ENCODE results near the gene ENTPD8. TPM values are rescaled to one million over a fixed set of nuclear protein-coding genes. Genes with fewer than 3 reads are reported as not detected.

Gene ENTPD8
- 0.42 and 0.51 TPM in 2 replicates for total RNA-seq
- polyA plus RNA-seq: 0.44 and 0.45 TPM in 2 replicates
- 0.14 and 0.21 TPM in 2 replicates for polyA plus RNA-seq (2011; cell fraction: cytosol; rRNA removed)
- 2.5 and 3.6 TPM in 2 replicates for polyA plus RNA-seq (2011; cell fraction: nucleus; rRNA removed)
- polyA plus RNA-seq (2012): 0.12 and 0.14 TPM in 2 replicates
- polyA minus RNA-seq: not detected in 2 replicates
- not detected for polyA minus RNA-seq (2011; cell fraction: cytosol; rRNA and poly(A)+ RNA removed)
- 0.24 TPM in 1 of 2 replicates, not detected in the other for polyA minus RNA-seq (2011; cell fraction: nucleus; rRNA and poly(A)+ RNA removed)
- Bru-seq, nascent RNA: not detected
- percentile 14 among the genes with signal in this experiment for BruChase-seq, experiment 1, labeled RNA remaining after a 6-hour chase
- not detected for BruChase-seq, experiment 2, labeled RNA remaining after a 2-hour chase
- long read RNA-seq: 0 reads

GRCh38 chr9:137441289-137441934, at the start of gene ENTPD8:
ENTPD8 (minus strand) TSS chr9:137441357; CDS start chr9:137438285, 3,072 bp downstream.
- DNase-seq (ENCODE audit: low read depth, low spot score) (no peak), FAIRE-seq (no peak)
- POLR2A ChIA-PET: no interaction called here
- Histone ChIP-seq H3K4me1 (ENCODE audit: control insufficient read depth, extremely low read depth, insufficient read depth, low read length) (no peaks in the 10 kb centered on the region), H3K27me3 (ENCODE audit: control insufficient read depth in 2 of 2, insufficient read depth in 2 of 2, low read length in 2 of 2) (no peaks in the 10 kb centered on the region), H3K4me2 (ENCODE audit: insufficient read depth, low read length) (peak within 1 kb of the TSS; percentile 38), H3K9me3 (replicated peaks; ENCODE audit: control insufficient read depth, insufficient read depth, low read length) (no peaks in the 10 kb centered on the region), H3K27ac (ENCODE audit: insufficient read depth, low read depth, low read length) (no peak within 1 kb of the TSS), H4K20me1 (replicated peaks; ENCODE audit: control insufficient read depth, extremely low read depth, insufficient read depth, low read length) (no peaks in the 10 kb centered on the region), H3K4me3 (replicated peaks in 1 of 3; ENCODE audit: insufficient read depth in 1 of 3, low read depth in 1 of 3, low read length in 3 of 3) (peak within 1 kb of the TSS in 1 of 3 experiments; percentile 37), H3K79me2 (ENCODE audit: control insufficient read depth, insufficient read depth, low read length) (no peaks in the 10 kb centered on the region), H3K9ac (replicated peaks; ENCODE audit: extremely low read depth, insufficient read depth, low read length) (no peak within 1 kb of the TSS), H3K36me3 (ENCODE audit: control insufficient read depth in 2 of 2, extremely low read depth in 1 of 2, insufficient read depth in 2 of 2, low read length in 2 of 2) (no peaks in the 10 kb centered on the region), H2AFZ (ENCODE audit: low read depth, low read length) (peak within 1 kb of the TSS; percentile 45), H3K9me1 (replicated peaks; ENCODE audit: control insufficient read depth, extremely low read depth, insufficient read depth, low read length) (no peaks in the 10 kb centered on the region)
- no TSS peak for BruUV-seq (replicated peaks)
- dilution Hi-C loops (cut with MboI; ENCODE audit: extremely low pct_ligation_motif_present, low sequenced_read_pairs): no loop called here
- intact Hi-C loops (cut with micrococcal nuclease): no loop called here
- TF ChIP-seq JUN (IDR thresholded peaks at IDR 0.05; ENCODE audit: borderline replicate concordance, insufficient read depth, insufficient read length, low read depth) (no peak), FOS (IDR thresholded peaks at IDR 0.05; ENCODE audit: borderline replicate concordance, insufficient read depth, low read length) (no peak), POLR2A (IDR thresholded peaks at IDR 0.05; ENCODE audit: low read depth, low read length) (no peak), EZH2 (IDR thresholded peaks at IDR 0.05; ENCODE audit: borderline replicate concordance, low read depth, low read length, severe bottlenecking) (no peak), CTCF (IDR thresholded peaks at IDR 0.05; ENCODE audit: extremely low read depth in 1 of 2, insufficient read depth in 1 of 2, low read depth in 1 of 2, low read length in 2 of 2) (no peak), POLR2AphosphoS5 (IDR thresholded peaks at IDR 0.05; ENCODE audit: insufficient read depth, low read depth, low read length) (no peak), GATA2 (IDR thresholded peaks at IDR 0.05; ENCODE audit: insufficient read depth, insufficient read length, low read depth, low read length) (no peak), MYC (IDR thresholded peaks at IDR 0.05; ENCODE audit: low read depth, low read length) (no peak), MAX (IDR thresholded peaks at IDR 0.05; ENCODE audit: insufficient read depth, insufficient read length) (no peak)
- CTCF ChIA-PET: interaction anchor here (1.1 to 3.8 kb wide), 4 partner anchors 10 to 155 kb away, joined by 3 to 31 read pairs (median 18); partner anchors contain the start of genes EXD3 and NOXA1

Data from endothelial cell of umbilical vein (primary cell).